Measurements from ENCODE around the gene ANTXR2. TPM values are rescaled to one million over a fixed set of nuclear protein-coding genes. Genes with fewer than 3 reads are reported as not detected.
"Not testable (repeated sequence)": the region's sequence is repeated elsewhere in the genome, so short reads cannot be mapped to it uniquely, and the experiment has no call there.

Gene ANTXR2
- total RNA-seq, 2 donors from 2014 or later = 86.1 to 133 TPM

- no peaks in the 10 kb centered on the region for H3K9me3 ChIP-seq
- peak; percentile 11 for DNase-seq (ENCODE audit: low spot score)
- H3K4me3 ChIP-seq = no peak overlapping the region
- H3K36me3 ChIP-seq = peaks cover 0 to 9% of the 10 kb centered on the region in 2 donors
- no peaks in the 10 kb centered on the region for H3K27me3 ChIP-seq (replicated peaks; ENCODE audit: insufficient read depth)
- TF ChIP-seq POLR2AphosphoS5 (IDR thresholded peaks at IDR 0.05) (peak; percentile 6), CTCF (IDR thresholded peaks at IDR 0.05) (no peak)
- 45% methylated on average over 5 of the region's 5 CpGs for WGBS
- intact Hi-C loops (cut with DNase I) = no loop called here
- H3K27ac ChIP-seq = no peak overlapping the region
- no peaks in the 10 kb centered on the region for H3K4me1 ChIP-seq (replicated peaks)
Measured at GRCh38 chr4:80006935-80007744, 65.9 kb downstream of the ANTXR2 start.

- peak; percentile 33 for TF ChIP-seq POLR2AphosphoS5 (IDR thresholded peaks at IDR 0.05)
- no peak for TF ChIP-seq POLR2A (IDR thresholded peaks at IDR 0.05)
- H3K9me3 ChIP-seq = no peaks in the 10 kb centered on the region
- no peaks in the 10 kb centered on the region for H3K27me3 ChIP-seq (replicated peaks; ENCODE audit: insufficient read depth)
- 81% methylated on average over 3 of the region's 3 CpGs for WGBS
- intact Hi-C loops (cut with DNase I) = no loop called here
- no peak overlapping the region for H3K27ac ChIP-seq
- peaks cover 0 to 9% of the 10 kb centered on the region in 2 donors for H3K36me3 ChIP-seq
- H3K4me1 ChIP-seq (replicated peaks) = no peaks in the 10 kb centered on the region
- H3K4me3 ChIP-seq = no peak overlapping the region
- no peak for DNase-seq (ENCODE audit: low spot score)
Measured at GRCh38 chr4:80005863-80006262, 67.2 kb downstream of the ANTXR2 start.

GRCh38 chr4:80004319-80004718 lies 68.7 kb downstream of the ANTXR2 start:
- peaks cover 0 to 9% of the 10 kb centered on the region in 2 donors for H3K36me3 ChIP-seq
- no peak overlapping the region for H3K4me3 ChIP-seq
- intact Hi-C loops (cut with DNase I) = no loop called here
- H3K9me3 ChIP-seq = no peaks in the 10 kb centered on the region
- no peak for TF ChIP-seq POLR2A (IDR thresholded peaks at IDR 0.05)
- TF ChIP-seq CTCF (IDR thresholded peaks at IDR 0.05) = no peak
- TF ChIP-seq POLR2AphosphoS5 (IDR thresholded peaks at IDR 0.05) = no peak
- no peaks in the 10 kb centered on the region for H3K4me1 ChIP-seq (replicated peaks)
- H3K27ac ChIP-seq = no peak overlapping the region
- no peaks in the 10 kb centered on the region for H3K27me3 ChIP-seq (replicated peaks; ENCODE audit: insufficient read depth)
- DNase-seq (ENCODE audit: low spot score) = no peak

- 67% methylated on average over 1 of the region's 1 CpG for WGBS
- H3K9me3 ChIP-seq; intact Hi-C loops (cut with DNase I); H3K27ac ChIP-seq; H3K4me1 ChIP-seq (replicated peaks); H3K4me3 ChIP-seq; DNase-seq (ENCODE audit: low spot score); H3K36me3 ChIP-seq; H3K27me3 ChIP-seq (replicated peaks; ENCODE audit: insufficient read depth): not testable (repeated sequence)
Measured at GRCh38 chr4:80002559-80002958, 70.5 kb downstream of the ANTXR2 start.

- H3K9me3 ChIP-seq; H3K27ac ChIP-seq; DNase-seq (ENCODE audit: low spot score); H3K36me3 ChIP-seq; intact Hi-C loops (cut with DNase I); H3K27me3 ChIP-seq (replicated peaks; ENCODE audit: insufficient read depth); H3K4me1 ChIP-seq (replicated peaks); H3K4me3 ChIP-seq: not testable (repeated sequence)
- 76% methylated on average over 3 of the region's 3 CpGs for WGBS
Measured at GRCh38 chr4:79999048-79999447, 74.0 kb downstream of the ANTXR2 start.

GRCh38 chr4:79998201-79998600 lies 74.8 kb downstream of the ANTXR2 start:
- WGBS = 88% methylated on average over 1 of the region's 1 CpG

More at GRCh38 chr4:79998201-79998600, 74.8 kb downstream of the ANTXR2 start:
- Histone ChIP-seq H3K9me3 (no peaks in the 10 kb centered on the region), H3K36me3 (no peaks in the 10 kb centered on the region), H3K27ac (no peak overlapping the region), H3K4me3 (no peak overlapping the region), H3K4me1 (replicated peaks) (no peaks in the 10 kb centered on the region), H3K27me3 (replicated peaks; ENCODE audit: insufficient read depth) (no peaks in the 10 kb centered on the region)
- TF ChIP-seq CTCF (IDR thresholded peaks at IDR 0.05) (no peak), POLR2AphosphoS5 (IDR thresholded peaks at IDR 0.05) (no peak), POLR2A (IDR thresholded peaks at IDR 0.05) (no peak)
- intact Hi-C loops (cut with DNase I) = no loop called here
- DNase-seq (ENCODE audit: low spot score) = no peak

Data from prostate gland (tissue), 2 donors.